Neural cell (in vitro differentiated cells): ENCODE data around the gene LKAAEAR1. TPM values are rescaled to one million over a fixed set of nuclear protein-coding genes. Genes with fewer than 3 reads are reported as not detected.
A peak's percentile ranks its signal among the peaks of the same experiment; 100 is the strongest.

Source experiments
- H2AFZ ChIP-seq: fragments of 200-600, 300-800 bp; sonication (generic), shearing (Covaris generic); 2 replicates; pipeline ENCODE4 v1.6.0; 2014; ENCODE audit warnings: low read depth, mild to moderate bottlenecking, antibody characterized with exemption, low read length, moderate library complexity
- H3F3A ChIP-seq: fragments of 200-600 bp; shearing (Covaris generic); 2 replicates; pipeline ENCODE4 v1.6.1; 2016; ENCODE audit warnings: mild to moderate bottlenecking, moderate library complexity, mixed read lengths, antibody characterized with exemption, low read length; ENCODE audit not compliant: insufficient read depth, poor library complexity, severe bottlenecking
- H3K27ac ChIP-seq: fragments of 200-600, 300-800 bp; sonication (generic), shearing (Covaris generic); 2 replicates; pipeline ENCODE4 v1.5.1; 2014; ENCODE audit warnings: mild to moderate bottlenecking, low read length, moderate library complexity
- H3K27me3 ChIP-seq: fragments of 300-800, 200-600 bp; sonication (generic), shearing (Covaris generic); 2 replicates; pipeline ENCODE4 v1.6.0; 2014; ENCODE audit warnings: mild to moderate bottlenecking, low read depth, low read length, moderate library complexity; ENCODE audit not compliant: insufficient read depth
- H3K36me3 ChIP-seq: fragments of 300-800, 200-600 bp; sonication (generic), shearing (Covaris generic); 2 replicates; pipeline ENCODE4 v1.5.1; 2014; ENCODE audit warnings: mild to moderate bottlenecking, antibody characterized with exemption, low read length, moderate library complexity; ENCODE audit not compliant: insufficient read depth
- H3K4me2 ChIP-seq: fragments of 300-800, 200-600 bp; sonication (generic), shearing (Covaris generic); 2 replicates; pipeline ENCODE4 v1.6.0; 2014; ENCODE audit warnings: mild to moderate bottlenecking, low read length
- H3K4me3 ChIP-seq: fragments of 300-800, 200-600 bp; sonication (generic), shearing (Covaris generic); 2 replicates; pipeline ENCODE4 v1.5.1; 2014; ENCODE audit warnings: mild to moderate bottlenecking, low read length, moderate library complexity
- H3K79me2 ChIP-seq: fragments of 200-600 bp; shearing (Covaris generic); replicated peaks from 2 replicates; pipeline ENCODE4 v1.6.0; 2014; ENCODE audit warnings: mild to moderate bottlenecking, low read length, moderate library complexity; ENCODE audit not compliant: insufficient read depth
- H3K9ac ChIP-seq: fragments of 300-800, 200-600 bp; sonication (generic), shearing (Covaris generic); 2 replicates; pipeline ENCODE4 v1.6.1; 2016; ENCODE audit warnings: mild to moderate bottlenecking, low read length, mixed read lengths
- H3K9me2 ChIP-seq: fragments of 200-600 bp; shearing (Covaris generic); 2 replicates; pipeline ENCODE4 v1.6.1; 2016; ENCODE audit warnings: mild to moderate bottlenecking, low read length, mixed read lengths; ENCODE audit not compliant: insufficient read depth
- H3K9me3 ChIP-seq: fragments of 200-600, 300-800 bp; sonication (generic), shearing (Covaris generic); 2 replicates; pipeline ENCODE4 v1.6.1; 2016; ENCODE audit warnings: mild to moderate bottlenecking, mixed run types, low read length, moderate library complexity, mixed read lengths
- H4K20me1 ChIP-seq: fragments of 200-600 bp; shearing (Covaris generic); 2 replicates; pipeline ENCODE4 v1.6.1; 2016; ENCODE audit warnings: mild to moderate bottlenecking, mixed run types; ENCODE audit not compliant: insufficient read depth
- CTCF ChIP-seq: fragments of 450-650 bp; IDR thresholded peaks from 2 replicates; pipeline ENCODE4 v1.5.1; 2014; ENCODE audit warnings: antibody characterized with exemption, mild to moderate bottlenecking, moderate library complexity; ENCODE audit not compliant: poor library complexity, severe bottlenecking
- EP300 ChIP-seq: fragments of 450-650 bp; conservative IDR thresholded peaks from 2 replicates; pipeline ENCODE4 v1.6.1; 2014; ENCODE audit warnings: antibody characterized with exemption, mild to moderate bottlenecking, moderate library complexity; ENCODE audit not compliant: poor library complexity, severe bottlenecking
- EZH2 ChIP-seq: fragments of 200-600, 300-800 bp; shearing (Covaris generic), sonication (generic); IDR thresholded peaks from 2 replicates; pipeline ENCODE4 v1.6.1; 2014; ENCODE audit warnings: antibody characterized with exemption, low read length, borderline replicate concordance, mild to moderate bottlenecking; ENCODE audit not compliant: insufficient read depth, poor library complexity, severe bottlenecking
- MXI1 ChIP-seq: fragments of 450-650 bp; conservative IDR thresholded peaks from 2 replicates; pipeline ENCODE4 v1.6.1; 2014; ENCODE audit warnings: antibody characterized with exemption, mild to moderate bottlenecking; ENCODE audit not compliant: poor library complexity, severe bottlenecking
- POLR2AphosphoS5 ChIP-seq: IDR thresholded peaks from 2 replicates; pipeline ENCODE4 v1.6.1; 2012
- RAD21 ChIP-seq: fragments of 450-650 bp; conservative IDR thresholded peaks from 2 replicates; pipeline ENCODE4 v1.6.1; 2014; ENCODE audit warnings: antibody characterized with exemption, mild to moderate bottlenecking, moderate library complexity
- SMC3 ChIP-seq: fragments of 450-650 bp; conservative IDR thresholded peaks from 2 replicates; pipeline ENCODE4 v1.6.1; 2014; ENCODE audit warnings: antibody characterized with exemption, mild to moderate bottlenecking, moderate library complexity; ENCODE audit not compliant: poor library complexity
- TAF1 ChIP-seq: IDR thresholded peaks from 2 replicates; pipeline ENCODE4 v1.6.1; 2012; ENCODE audit warnings: low read depth
- polyA plus RNA-seq: library from polyadenylated mRNA; depleted of rRNA; stranded (reverse); fragments of >200 nt; gene quantifications from 2 replicates; pipeline ENCODE4 v1.2.3, GENCODE V29; 2014
- TF ChIP-seq, protein P1 (sequence below): IDR thresholded peaks from 2 replicates; pipeline ENCODE4 v1.6.1; 2012; ENCODE audit warnings: borderline replicate concordance

Gene LKAAEAR1
- polyA plus RNA-seq, 1 donor from 2014 or later = 9.3 TPM

DNA sequence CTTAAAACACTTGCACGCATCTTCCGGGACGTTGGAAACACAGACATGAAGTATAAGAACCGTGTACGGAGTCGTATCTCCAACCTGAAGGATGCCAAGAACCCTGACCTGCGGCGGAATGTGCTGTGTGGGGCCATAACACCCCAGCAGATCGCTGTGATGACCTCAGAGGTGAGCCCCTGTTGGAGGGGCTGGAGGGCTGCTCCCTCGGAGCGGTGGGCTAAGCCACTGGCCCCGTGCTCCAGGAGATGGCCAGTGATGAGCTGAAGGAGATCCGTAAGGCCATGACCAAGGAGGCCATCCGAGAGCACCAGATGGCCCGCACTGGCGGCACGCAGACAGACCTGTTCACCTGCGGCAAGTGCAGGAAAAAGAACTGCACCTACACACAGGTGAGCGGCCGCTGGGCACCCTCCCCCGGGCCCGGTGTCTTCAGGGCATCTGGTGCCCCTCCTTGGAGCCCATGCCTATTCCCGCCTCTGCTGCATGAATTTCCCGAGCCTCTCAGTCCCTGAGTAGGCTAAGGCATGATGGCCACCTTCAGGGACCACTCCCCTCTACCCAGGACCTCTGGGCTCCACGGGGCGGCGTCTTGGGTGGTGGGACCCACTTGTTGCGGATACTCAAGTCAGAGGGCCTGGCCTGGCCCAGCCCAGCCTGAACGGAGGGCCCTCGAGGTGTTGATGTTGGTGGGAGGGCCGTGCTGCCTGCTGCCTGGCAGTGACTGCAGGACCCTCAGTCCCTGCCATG is 13.8 kb downstream of the LKAAEAR1 start:
- no peaks in the 10 kb centered on the region for H3K36me3 ChIP-seq
- no peak overlapping the region for H3K27ac ChIP-seq
- no peak overlapping the region for H2AFZ ChIP-seq

GRCh38 chr20:64069614-64070243 is 14.5 kb downstream of the LKAAEAR1 start:
- H3K9me3 ChIP-seq = no peaks in the 10 kb centered on the region

More for the DNA sequence above, 13.8 kb downstream of the LKAAEAR1 start:
- no peak overlapping the region for H3K4me2 ChIP-seq
- no peaks in the 10 kb centered on the region for H3K27me3 ChIP-seq
- TF ChIP-seq MXI1 = no peak
- no peak for TF ChIP-seq EZH2
- no peak for TF ChIP-seq EP300
- no peak for TF ChIP-seq CTCF
- no peak for TF ChIP-seq SMC3
- no peaks in the 10 kb centered on the region for H3K9me2 ChIP-seq
- no peaks in the 10 kb centered on the region for H3K79me2 ChIP-seq
- no peak overlapping the region for H3K9ac ChIP-seq
- H3K4me3 ChIP-seq = no peak overlapping the region
- no peaks in the 10 kb centered on the region for H3F3A ChIP-seq
- no peaks in the 10 kb centered on the region for H4K20me1 ChIP-seq
- H3K9me3 ChIP-seq = no peaks in the 10 kb centered on the region

More at GRCh38 chr20:64069614-64070243, 14.5 kb downstream of the LKAAEAR1 start:
- TF ChIP-seq CTCF (peak; percentile 62), TAF1 (no peak), EZH2 (no peak), RAD21 (peak; percentile 29), MXI1 (no peak), POLR2AphosphoS5 (no peak), SMC3 (peak; percentile 53), EP300 (no peak)
- TF ChIP-seq, protein P1, sequence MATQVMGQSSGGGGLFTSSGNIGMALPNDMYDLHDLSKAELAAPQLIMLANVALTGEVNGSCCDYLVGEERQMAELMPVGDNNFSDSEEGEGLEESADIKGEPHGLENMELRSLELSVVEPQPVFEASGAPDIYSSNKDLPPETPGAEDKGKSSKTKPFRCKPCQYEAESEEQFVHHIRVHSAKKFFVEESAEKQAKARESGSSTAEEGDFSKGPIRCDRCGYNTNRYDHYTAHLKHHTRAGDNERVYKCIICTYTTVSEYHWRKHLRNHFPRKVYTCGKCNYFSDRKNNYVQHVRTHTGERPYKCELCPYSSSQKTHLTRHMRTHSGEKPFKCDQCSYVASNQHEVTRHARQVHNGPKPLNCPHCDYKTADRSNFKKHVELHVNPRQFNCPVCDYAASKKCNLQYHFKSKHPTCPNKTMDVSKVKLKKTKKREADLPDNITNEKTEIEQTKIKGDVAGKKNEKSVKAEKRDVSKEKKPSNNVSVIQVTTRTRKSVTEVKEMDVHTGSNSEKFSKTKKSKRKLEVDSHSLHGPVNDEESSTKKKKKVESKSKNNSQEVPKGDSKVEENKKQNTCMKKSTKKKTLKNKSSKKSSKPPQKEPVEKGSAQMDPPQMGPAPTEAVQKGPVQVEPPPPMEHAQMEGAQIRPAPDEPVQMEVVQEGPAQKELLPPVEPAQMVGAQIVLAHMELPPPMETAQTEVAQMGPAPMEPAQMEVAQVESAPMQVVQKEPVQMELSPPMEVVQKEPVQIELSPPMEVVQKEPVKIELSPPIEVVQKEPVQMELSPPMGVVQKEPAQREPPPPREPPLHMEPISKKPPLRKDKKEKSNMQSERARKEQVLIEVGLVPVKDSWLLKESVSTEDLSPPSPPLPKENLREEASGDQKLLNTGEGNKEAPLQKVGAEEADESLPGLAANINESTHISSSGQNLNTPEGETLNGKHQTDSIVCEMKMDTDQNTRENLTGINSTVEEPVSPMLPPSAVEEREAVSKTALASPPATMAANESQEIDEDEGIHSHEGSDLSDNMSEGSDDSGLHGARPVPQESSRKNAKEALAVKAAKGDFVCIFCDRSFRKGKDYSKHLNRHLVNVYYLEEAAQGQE = no peak
- Histone ChIP-seq H3K9ac (no peak overlapping the region), H3K9me2 (no peaks in the 10 kb centered on the region), H3K79me2 (no peaks in the 10 kb centered on the region), H3K36me3 (no peaks in the 10 kb centered on the region), H3K4me3 (no peak overlapping the region), H3K27me3 (no peaks in the 10 kb centered on the region), H3F3A (no peaks in the 10 kb centered on the region), H2AFZ (no peak overlapping the region), H3K27ac (no peak overlapping the region), H3K4me2 (no peak overlapping the region), H4K20me1 (no peaks in the 10 kb centered on the region)
